Measurements from ENCODE around the gene NUTM1. TPM values are rescaled to one million over a fixed set of nuclear protein-coding genes. Genes with fewer than 3 reads are reported as not detected.
A peak's percentile ranks its signal among the peaks of the same experiment; 100 is the strongest.

The NUTM1 gene
- total and polyA plus RNA-seq, 2 of the 13 experiments (the other 11 are each of a cell fraction or from before 2014, with no cell fraction given): not detected

GRCh38 chr15:34367101-34368081 lies 24.3 kb downstream of the NUTM1 start, which contains the start of gene LPCAT4 (continued):
- TF ChIP-seq POGZ (CRISPR knock-in tag; IDR thresholded peaks at IDR 0.05) (peak; percentile 67; the same call in 1 of the 2 replicates), SYNCRIP (IDR thresholded peaks at IDR 0.05; ENCODE audit: insufficient read depth, low read depth, low read length) (no peak), USF2 (IDR thresholded peaks at IDR 0.05; ENCODE audit: low read depth, low read length) (no peak), USF2 (CRISPR knock-in tag; IDR thresholded peaks at IDR 0.05; ENCODE audit: borderline replicate concordance) (no peak), GTF2F1 (IDR thresholded peaks at IDR 0.05; ENCODE audit: low read length) (no peak), ZNF552 (CRISPR knock-in tag; IDR thresholded peaks at IDR 0.05; ENCODE audit: borderline replicate concordance) (0 out of 2 replicates have a peak, but pooled peaks have one; percentile 60), ZNF281 (CRISPR knock-in tag; IDR thresholded peaks at IDR 0.05; ENCODE audit: borderline replicate concordance) (no peak), ZNF570 (CRISPR knock-in tag; IDR thresholded peaks at IDR 0.05; ENCODE audit: borderline replicate concordance) (no peak), KDM4B (CRISPR knock-in tag; IDR thresholded peaks at IDR 0.05) (no peak; the same call in 1 of the 2 replicates), NRL (CRISPR knock-in tag; IDR thresholded peaks at IDR 0.05; ENCODE audit: borderline replicate concordance) (peak; percentile 76; the same call in 1 of the 2 replicates), JUNB (CRISPR knock-in tag; IDR thresholded peaks at IDR 0.05; ENCODE audit: borderline replicate concordance) (no peak), ZNF724P (CRISPR knock-in tag; IDR thresholded peaks at IDR 0.05; ENCODE audit: borderline replicate concordance) (peak; percentile 19; the same call in 1 of the 2 replicates), ZNF670 (CRISPR knock-in tag; IDR thresholded peaks at IDR 0.05; ENCODE audit: borderline replicate concordance) (peak; percentile 41; the same call in 1 of the 2 replicates), ZNF563 (CRISPR knock-in tag; IDR thresholded peaks at IDR 0.05) (peak; percentile 80; the same call in 1 of the 2 replicates), SMARCC2 (IDR thresholded peaks at IDR 0.05) (no peak), ZNF335 (CRISPR knock-in tag; IDR thresholded peaks at IDR 0.05) (peak; percentile 35; the same call in 1 of the 2 replicates), TCF12 (IDR thresholded peaks at IDR 0.05) (no peak), TCF12 (CRISPR knock-in tag; IDR thresholded peaks at IDR 0.05) (peak; percentile 73; the same call in 1 of the 2 replicates), EEA1 (CRISPR knock-in tag; IDR thresholded peaks at IDR 0.05; ENCODE audit: borderline replicate concordance) (peak; percentile 65; the same call in 1 of the 2 replicates), ZNF232 (CRISPR knock-in tag; IDR thresholded peaks at IDR 0.05; ENCODE audit: borderline replicate concordance) (no peak), YY1 (IDR thresholded peaks at IDR 0.05; ENCODE audit: insufficient read depth, insufficient replicate concordance, low read depth, low read length) (peak; percentile 80)
- TF ChIP-seq, protein P1, sequence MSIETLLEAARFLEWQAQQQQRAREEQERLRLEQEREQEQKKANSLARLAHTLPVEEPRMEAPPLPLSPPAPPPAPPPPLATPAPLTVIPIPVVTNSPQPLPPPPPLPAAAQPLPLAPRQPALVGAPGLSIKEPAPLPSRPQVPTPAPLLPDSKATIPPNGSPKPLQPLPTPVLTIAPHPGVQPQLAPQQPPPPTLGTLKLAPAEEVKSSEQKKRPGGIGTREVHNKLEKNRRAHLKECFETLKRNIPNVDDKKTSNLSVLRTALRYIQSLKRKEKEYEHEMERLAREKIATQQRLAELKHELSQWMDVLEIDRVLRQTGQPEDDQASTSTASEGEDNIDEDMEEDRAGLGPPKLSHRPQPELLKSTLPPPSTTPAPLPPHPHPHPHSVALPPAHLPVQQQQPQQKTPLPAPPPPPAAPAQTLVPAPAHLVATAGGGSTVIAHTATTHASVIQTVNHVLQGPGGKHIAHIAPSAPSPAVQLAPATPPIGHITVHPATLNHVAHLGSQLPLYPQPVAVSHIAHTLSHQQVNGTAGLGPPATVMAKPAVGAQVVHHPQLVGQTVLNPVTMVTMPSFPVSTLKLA (IDR thresholded peaks at IDR 0.05): no peak
